HG03565 (cell line): ENCODE results near the gene LTB.
A peak's percentile ranks its signal among the peaks of the same experiment; 100 is the strongest.
"Not testable (repeated sequence)": the region's sequence is repeated elsewhere in the genome, so short reads cannot be mapped to it uniquely, and the experiment has no call there.

Experiments used
- ATAC-seq: cut with Tn5 transposase; IDR thresholded peaks from one replicate; pipeline ENCODE4 v1.9.1; 2021; ENCODE audit warnings: mild to moderate bottlenecking, moderate library complexity; ENCODE audit not compliant: unreplicated experiment

Gene LTB

GRCh38 chr6:31556307-31556706, 25.9 kb downstream of the LTB start:
- no peak for ATAC-seq

GRCh38 chr6:31551371-31551770, 30.9 kb downstream of the LTB start:
- ATAC-seq: not testable (repeated sequence)

DNA sequence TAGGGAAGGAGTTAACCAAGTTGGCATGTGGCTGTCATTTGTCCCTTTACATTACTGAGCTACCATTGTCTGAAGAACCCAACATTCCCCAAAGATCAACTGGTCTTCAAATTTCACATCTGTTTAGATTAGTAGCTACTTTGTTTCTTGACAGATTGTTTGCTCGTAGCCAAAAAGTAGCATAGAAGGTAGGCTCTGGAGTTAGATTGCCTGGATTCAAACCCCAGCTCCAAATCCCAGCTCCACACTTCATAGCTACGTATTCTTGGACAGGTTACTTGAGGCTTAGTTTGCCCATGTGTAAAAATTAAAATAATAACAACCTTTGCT, 33.7 kb downstream of the LTB start:
- ATAC-seq: no peak

GRCh38 chr6:31547727-31548543, 34.3 kb downstream of the LTB start:
- ATAC-seq: no peak

DNA sequence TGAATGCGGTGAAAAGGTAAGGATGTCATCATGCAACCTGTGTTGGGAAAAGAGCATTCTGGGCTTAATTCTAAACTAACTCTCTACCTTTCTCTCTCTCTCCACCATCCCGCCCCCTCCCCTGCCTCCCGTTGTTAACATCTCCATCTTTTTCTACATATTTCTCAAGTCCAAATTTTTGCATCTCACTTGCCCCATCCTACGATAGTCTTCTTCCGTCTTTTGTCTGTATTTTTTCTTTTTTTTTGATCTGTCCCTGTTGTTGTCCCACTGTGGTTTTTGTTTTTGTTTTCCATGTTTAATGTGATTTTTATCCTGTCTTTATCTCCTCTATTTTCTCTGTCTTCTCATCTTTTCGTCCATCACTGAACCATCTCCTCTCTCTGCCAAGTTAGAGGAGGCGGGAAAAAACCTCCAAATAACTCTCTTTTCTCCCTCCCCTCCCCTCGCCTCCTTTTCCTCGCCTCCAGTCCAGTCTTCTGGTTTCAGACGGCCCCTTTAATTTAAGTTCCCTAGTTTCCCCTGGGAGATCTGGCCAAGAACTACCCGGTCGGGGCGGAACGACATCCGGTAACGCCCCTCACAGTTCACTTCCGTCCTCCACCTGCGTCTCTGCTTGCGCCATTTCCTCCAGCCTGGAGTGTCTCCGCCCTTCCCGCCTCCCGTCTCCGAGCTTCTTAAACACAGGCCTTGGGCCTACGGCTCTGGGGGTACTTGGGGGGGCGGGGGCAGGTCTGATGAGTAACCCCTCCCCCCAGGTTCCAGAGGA, 35.1 kb downstream of the LTB start, which contains the start of gene NFKBIL1:
Gene NFKBIL1 (plus strand): TSS at position 651 of the 769 bp plus-strand sequence. CDS start 87 bp downstream, at position 738.
- peak; percentile 62 for ATAC-seq

DNA sequence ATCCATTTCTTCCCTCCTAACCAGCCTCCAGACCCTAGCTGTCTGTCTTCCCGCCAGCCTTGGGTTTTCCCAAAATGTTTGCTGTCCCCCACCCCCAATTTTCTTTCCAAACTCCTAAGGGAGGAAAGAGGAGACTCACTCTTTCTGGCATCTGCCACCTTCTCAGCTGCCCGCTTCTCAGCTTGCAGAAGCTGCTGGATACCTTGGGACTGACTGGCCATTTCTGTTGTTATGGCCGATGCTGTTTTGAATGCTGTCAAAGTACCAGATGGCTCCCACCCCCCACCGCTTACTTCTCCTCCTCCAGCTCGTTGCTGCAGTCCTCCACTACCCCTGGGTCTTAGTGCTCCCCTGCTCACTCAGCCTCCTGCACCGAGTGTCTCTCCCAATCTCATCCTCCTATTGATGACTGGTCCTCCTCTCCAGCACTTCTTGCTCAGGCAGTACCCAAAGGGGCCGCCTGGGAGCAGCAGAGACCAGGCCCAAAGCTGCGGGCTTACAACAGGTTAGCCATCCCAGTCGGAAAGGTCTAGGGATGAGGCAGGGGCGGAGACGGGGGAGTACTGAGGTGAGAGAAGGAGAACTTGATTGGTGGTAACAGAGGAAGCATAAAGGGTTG, 35.8 kb downstream of the LTB start, which contains the start of gene ATP6V1G2:
Gene ATP6V1G2 (minus strand): TSS at position 270 of the 619 bp plus-strand sequence. CDS start 49 bp downstream, at position 221.
- peak; percentile 45 for ATAC-seq

DNA sequence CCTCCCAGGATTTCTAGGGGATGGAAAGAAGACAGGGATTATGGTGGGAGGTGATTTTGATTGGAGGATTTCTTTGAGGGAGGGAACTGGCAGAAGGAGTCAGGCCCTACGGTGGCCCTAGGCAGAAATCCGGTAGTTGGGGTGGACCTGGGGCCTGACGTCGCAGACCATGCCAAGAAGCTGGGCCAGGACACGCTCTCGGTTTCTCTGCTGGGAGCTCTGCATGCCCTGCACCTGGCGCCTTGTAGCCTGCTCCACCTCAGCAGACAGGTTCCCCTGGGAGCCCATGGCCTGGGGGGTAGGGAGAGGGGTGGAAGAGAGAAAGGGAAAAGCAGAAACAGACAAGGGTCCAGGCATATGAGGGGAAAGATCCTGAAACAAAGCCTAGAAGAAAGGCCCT, 36.9 kb downstream of the LTB start:
- no peak for ATAC-seq

- no peak for ATAC-seq
Measured at GRCh38 chr6:31544676-31545075, 37.5 kb downstream of the LTB start.

DNA sequence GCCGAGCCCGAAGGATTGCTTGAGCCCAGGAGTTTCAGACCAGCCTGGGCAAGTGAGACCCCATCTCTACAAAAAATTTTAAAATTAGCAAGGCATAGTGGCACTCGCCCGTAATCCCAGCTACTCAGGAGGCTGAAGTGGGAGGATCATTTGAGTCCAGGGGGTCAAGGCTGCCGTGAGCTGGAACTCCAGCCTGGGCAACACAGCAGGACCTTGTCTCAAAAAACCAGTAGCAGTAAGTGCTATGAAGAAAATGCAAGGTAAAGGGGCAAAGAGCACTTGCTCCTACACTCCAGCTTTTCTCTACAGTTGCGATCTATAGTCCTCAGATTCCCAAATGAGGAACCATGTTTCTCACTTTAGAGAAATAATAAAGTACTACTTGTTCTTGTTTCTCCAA, 38.6 kb downstream of the LTB start:
- ATAC-seq: no peak

DNA sequence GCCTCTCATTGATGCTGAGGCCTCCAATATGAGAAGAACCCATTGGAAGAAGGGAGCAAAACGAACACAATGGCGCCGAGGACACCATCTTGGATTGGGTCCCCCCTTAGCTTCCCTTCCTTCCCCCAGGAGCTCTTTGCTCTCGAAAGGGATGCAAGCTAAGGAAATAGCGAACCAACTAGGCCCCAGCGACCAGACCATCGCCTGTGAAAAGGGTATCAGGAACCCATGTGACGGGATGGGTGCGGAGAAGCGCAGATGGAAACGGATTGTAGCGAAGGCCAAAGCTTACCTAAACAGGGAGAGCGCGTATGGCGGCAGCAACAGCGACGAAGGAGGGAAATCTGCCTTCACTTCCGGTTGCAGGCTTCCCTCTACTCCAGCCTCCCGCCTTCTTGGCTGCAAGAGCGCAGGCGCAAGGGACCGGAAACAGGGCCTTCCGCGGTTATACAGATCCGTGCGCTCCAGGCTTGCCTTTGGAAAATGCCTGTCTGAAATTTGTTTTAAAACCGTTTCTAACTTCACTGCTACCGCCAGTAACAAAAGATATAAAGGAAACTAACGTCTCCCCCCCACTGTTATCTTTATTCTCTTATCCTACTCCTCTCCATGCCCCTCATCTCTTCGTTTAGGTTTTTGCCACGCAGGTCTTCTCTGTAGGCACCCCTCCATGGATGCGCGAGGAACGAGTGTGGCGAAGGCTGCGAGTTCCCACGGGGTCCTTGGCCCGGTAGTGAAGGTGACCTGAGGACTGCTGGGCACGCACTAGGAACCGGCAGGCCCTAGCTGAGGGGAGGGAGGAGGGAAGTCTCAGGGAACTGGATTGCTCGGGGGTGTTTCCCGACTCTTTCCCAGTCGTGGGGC, 40.3 kb downstream of the LTB start, which contains the start of gene DDX39B:
Gene DDX39B (minus strand): TSS at position 346 of the 864 bp plus-strand sequence. CDS start 1,471 bp downstream, outside the sequence.
- peak; percentile 58 for ATAC-seq

DNA sequence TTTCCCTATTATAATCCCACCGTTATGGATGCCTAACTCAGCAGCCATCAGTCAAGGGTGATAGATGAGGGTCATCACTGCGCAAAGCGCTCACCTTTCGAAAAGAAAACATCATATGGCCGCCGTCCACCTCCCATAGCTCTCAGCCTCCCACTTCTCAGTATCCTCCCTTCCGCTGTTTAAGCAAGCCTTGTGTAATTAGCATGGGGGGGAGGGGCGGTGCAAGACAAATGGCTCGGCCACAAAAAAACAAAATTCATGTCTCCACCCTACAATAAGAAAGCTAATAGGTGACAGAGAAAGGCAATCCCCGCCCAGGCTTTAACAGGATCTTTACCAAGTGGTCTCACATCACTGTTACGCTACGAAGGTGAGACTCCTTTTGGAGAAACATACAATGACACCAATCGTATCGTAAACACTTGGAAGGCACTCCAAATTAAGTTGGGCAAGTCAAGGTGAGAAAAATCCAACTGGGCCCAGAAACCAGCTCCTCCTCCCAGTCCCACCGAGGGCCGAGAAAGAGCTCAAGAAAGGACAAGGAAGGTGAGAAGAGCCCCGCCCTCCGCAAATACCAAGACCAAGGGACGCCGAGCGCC, 41.1 kb downstream of the LTB start:
- ATAC-seq: peak; percentile 11

GRCh38 chr6:31540640-31541039, 41.6 kb downstream of the LTB start:
- ATAC-seq: no peak

DNA sequence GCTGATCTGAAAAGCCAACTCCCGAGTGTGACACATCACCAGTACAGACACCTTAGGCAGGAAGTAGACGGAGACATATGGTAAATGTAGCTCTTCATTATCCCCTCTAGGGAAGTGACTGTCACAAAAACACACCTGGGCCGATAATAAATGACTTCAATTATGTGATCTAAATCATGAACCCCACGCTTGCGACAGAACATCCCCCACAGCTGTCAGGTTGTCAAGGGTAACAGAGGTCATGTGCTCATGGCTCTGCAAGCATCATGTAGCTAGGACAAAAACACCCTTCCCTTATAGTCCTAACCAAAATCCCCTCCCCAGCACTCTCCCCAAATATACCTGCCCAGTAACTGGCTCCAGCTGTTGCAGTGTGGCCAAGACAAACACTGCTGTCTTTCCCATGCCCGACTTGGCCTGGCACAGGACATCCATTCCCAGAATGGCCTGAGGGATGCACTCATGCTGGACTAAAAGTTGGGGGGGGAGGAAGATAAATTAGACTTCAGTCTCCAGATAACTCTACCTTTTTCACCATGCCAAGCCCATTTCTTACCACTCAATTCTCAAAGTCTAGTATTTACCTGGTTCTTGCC, 43.3 kb downstream of the LTB start:
- ATAC-seq: no peak

- no peak for ATAC-seq
Measured at GRCh38 chr6:31535538-31536324, 46.5 kb downstream of the LTB start.

DNA sequence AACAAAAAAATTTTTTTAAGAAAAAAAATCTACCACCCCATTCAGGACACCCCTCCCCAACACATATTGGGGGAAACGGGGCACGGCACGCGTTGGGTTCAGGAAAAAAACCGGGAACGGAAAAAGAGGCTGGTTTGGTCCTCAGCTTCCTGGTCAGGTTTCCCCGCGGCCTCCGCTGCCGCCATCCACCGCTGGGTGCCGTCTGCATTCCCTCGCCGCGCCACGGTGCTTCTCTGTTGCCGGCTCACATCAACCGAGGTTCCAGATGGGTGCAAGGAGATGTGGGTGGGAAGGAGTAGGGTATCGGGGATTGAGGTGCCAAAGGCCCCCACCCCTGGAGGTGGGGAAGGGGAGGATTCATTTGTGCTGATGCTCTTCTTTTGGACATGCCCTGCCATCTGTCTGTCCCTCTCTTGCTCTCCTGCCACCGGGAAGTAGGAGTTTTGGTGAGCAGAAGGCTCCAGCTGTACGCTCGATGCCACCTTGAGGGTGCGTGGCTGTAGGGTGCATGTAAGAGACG, 47.6 kb downstream of the LTB start:
- no peak for ATAC-seq

DNA sequence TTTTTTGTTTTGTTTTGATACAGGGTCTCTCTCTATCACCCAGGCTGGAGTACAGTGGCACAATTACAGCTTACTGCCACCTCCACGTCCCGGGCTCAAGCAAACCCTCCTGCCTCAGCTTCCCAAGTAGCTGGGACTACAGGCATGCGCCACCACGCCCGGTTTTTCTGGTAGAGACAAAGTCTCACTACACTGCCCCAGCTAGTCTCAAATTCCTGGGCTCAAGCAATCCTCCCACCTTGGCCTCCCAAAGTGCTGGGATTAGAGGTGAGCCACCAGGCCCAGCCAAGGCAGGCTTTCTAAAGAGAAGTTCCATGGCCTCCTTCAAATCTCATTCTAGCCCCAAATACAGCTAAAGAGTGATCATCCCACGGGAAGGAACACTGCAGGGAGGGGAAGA, 48.2 kb downstream of the LTB start:
- ATAC-seq: no peak

- ATAC-seq: no peak
Measured at GRCh38 chr6:31533455-31533841, 48.8 kb downstream of the LTB start.

- ATAC-seq: no peak
Measured at GRCh38 chr6:31532644-31533454, 49.4 kb downstream of the LTB start.
